SK-N-SH (cell line): ENCODE data around the gene UBTD2. TPM values are rescaled to one million over a fixed set of nuclear protein-coding genes. Genes with fewer than 3 reads are reported as not detected.
"Not testable (repeated sequence)": the region's sequence is repeated elsewhere in the genome, so short reads cannot be mapped to it uniquely, and the experiment has no call there.

Experiments
- CTCF ChIA-PET: fragments of 300-600, 350-600 bp; formaldehyde crosslinking; extraction: SDS; loops from one replicate; lab custom pipeline; 2021; lab: Yijun Ruan, JAX
- POLR2A ChIA-PET: fragments of 350-600 bp; sonication (Branson Sonifier 250); formaldehyde crosslinking; extraction: SDS; loops from one replicate; lab custom pipeline; 2020; ENCODE audit warnings: antibody characterized with exemption, inconsistent platforms; lab: Yijun Ruan, JAX
- DNase-seq: peaks from one replicate; pipeline ENCODE4 v3.0.0; 2012
- H2AFZ ChIP-seq: fragments of 200-600 bp; sonication (generic); 2 replicates; pipeline ENCODE4 v1.8.1; 2016; ENCODE audit warnings: antibody characterized with exemption, mild to moderate bottlenecking, low read depth
- H3F3A ChIP-seq: fragments of 200-600 bp; sonication (generic); replicated peaks from 2 replicates; pipeline ENCODE3; 2016; ENCODE audit warnings: antibody characterized with exemption, mild to moderate bottlenecking; ENCODE audit not compliant: insufficient read depth
- H3K27ac ChIP-seq, 2 experiments: fragments of 200-500 bp in 1 of 2; fragments of 200-600 bp in 1 of 2; sonication (Bioruptor generic) in 1 of 2; sonication (generic), shearing (Covaris generic) in 1 of 2; 2 replicates each; pipeline versions ENCODE4 v1.5.1 to v1.6.1; 2014 to 2016; ENCODE audit warnings: low read depth in 2 of 2, inconsistent platforms in 1 of 2, low read length in 1 of 2, mild to moderate bottlenecking in 1 of 2, mixed read lengths in 1 of 2
- H3K27me3 ChIP-seq: fragments of 200-600 bp; sonication (generic), shearing (Covaris generic); 2 replicates; pipeline ENCODE4 v1.6.1; 2016; ENCODE audit warnings: mixed run types; ENCODE audit not compliant: insufficient read depth
- H3K36me3 ChIP-seq, 2 experiments: fragments of 200-500 bp in 1 of 2; fragments of 200-600 bp in 1 of 2; sonication (Bioruptor generic) in 1 of 2; sonication (generic) in 1 of 2; replicated peaks in 1 of 2; 2 replicates each; pipeline versions ENCODE3 to v1.5.1; 2014 to 2016; ENCODE audit warnings: low read length in 1 of 2, mild to moderate bottlenecking in 1 of 2; ENCODE audit not compliant: insufficient read depth in 2 of 2, control insufficient read depth in 1 of 2
- H3K4me1 ChIP-seq, 2 experiments: fragments of 200-500 bp in 1 of 2; fragments of 200-600 bp in 1 of 2; sonication (Bioruptor generic) in 1 of 2; sonication (generic), shearing (Covaris generic) in 1 of 2; 2 replicates each; pipeline versions ENCODE4 v1.5.1 to v1.6.1; 2014 to 2016; ENCODE audit warnings: low read depth in 1 of 2, low read length in 1 of 2, mixed run types in 1 of 2; ENCODE audit not compliant: insufficient read depth in 2 of 2, control insufficient read depth in 1 of 2
- H3K4me2 ChIP-seq: fragments of 200-600 bp; sonication (generic), shearing (Covaris generic); 2 replicates; pipeline ENCODE4 v1.6.1; 2017; ENCODE audit warnings: mixed run types
- H3K4me3 ChIP-seq, 2 experiments: fragments of 200-500 bp in 1 of 2; fragments of 200-600 bp in 1 of 2; sonication (Bioruptor generic) in 1 of 2; sonication (generic), shearing (Covaris generic) in 1 of 2; 2 replicates each; pipeline versions ENCODE4 v1.5.1 to v1.8.1; 2014 to 2016; ENCODE audit warnings: low read depth in 2 of 2, inconsistent platforms in 1 of 2, low read length in 1 of 2, mild to moderate bottlenecking in 1 of 2, mixed read lengths in 1 of 2, moderate library complexity in 1 of 2
- H3K79me2 ChIP-seq: fragments of 200-600 bp; sonication (generic); 2 replicates; pipeline ENCODE4 v1.8.1; 2017; ENCODE audit warnings: mild to moderate bottlenecking; ENCODE audit not compliant: insufficient read depth
- H3K9ac ChIP-seq: fragments of 200-600 bp; sonication (generic); 2 replicates; pipeline ENCODE4 v1.6.1; 2017; ENCODE audit warnings: mixed run types
- H3K9me2 ChIP-seq: fragments of 200-600 bp; sonication (generic); 2 replicates; pipeline ENCODE4 v1.6.1; 2017; ENCODE audit warnings: mixed run types
- H3K9me3 ChIP-seq: fragments of 200-600 bp; sonication (generic); 2 replicates; pipeline ENCODE4 v1.6.1; 2017; ENCODE audit warnings: mixed run types, mild to moderate bottlenecking, moderate library complexity
- H4K20me1 ChIP-seq: fragments of 200-600 bp; sonication (generic); 2 replicates; pipeline ENCODE4 v1.6.1; 2017; ENCODE audit warnings: mild to moderate bottlenecking, mixed run types; ENCODE audit not compliant: insufficient read depth
- CHD2 ChIP-seq: fragments of 150-350 bp; IDR thresholded peaks from 2 replicates; pipeline ENCODE4 v1.6.1; 2018; ENCODE audit warnings: low read length; ENCODE audit not compliant: partially characterized antibody
- CTCF ChIP-seq: fragments of 200-600 bp; sonication (generic); IDR thresholded peaks from 2 replicates; pipeline ENCODE4 v1.6.1; 2017; ENCODE audit warnings: antibody characterized with exemption, mild to moderate bottlenecking, moderate library complexity
- ELF1 ChIP-seq: IDR thresholded peaks from 2 replicates; pipeline ENCODE4 v1.4.0; 2012
- EP300 ChIP-seq, 2 experiments: IDR thresholded peaks; 2 replicates each; pipeline versions ENCODE4 v1.4.0 to v1.6.1; 2012; ENCODE audit warnings: borderline replicate concordance in 1 of 2, low read depth in 1 of 2, low read length in 1 of 2
- FOXM1 ChIP-seq: IDR thresholded peaks from 2 replicates; pipeline ENCODE4 v1.4.0; 2012; ENCODE audit warnings: low read depth, mild to moderate bottlenecking
- GATA2 ChIP-seq: sonication (generic); formaldehyde crosslinking; IDR thresholded peaks from 2 replicates; pipeline ENCODE4 v1.5.0; 2020; ENCODE audit warnings: mild to moderate bottlenecking, missing genetic modification reagents
- MEF2A ChIP-seq: IDR thresholded peaks from 2 replicates; pipeline ENCODE4 v1.4.0; 2012; ENCODE audit warnings: low read depth, borderline replicate concordance
- MXI1 ChIP-seq: IDR thresholded peaks from 2 replicates; pipeline ENCODE4 v1.6.1; 2012; ENCODE audit warnings: mild to moderate bottlenecking, low read depth, low read length, improper control_type of control experiment
- PBX3 ChIP-seq: IDR thresholded peaks from 2 replicates; pipeline ENCODE4; 2012
- POLR2AphosphoS5 ChIP-seq: IDR thresholded peaks from 2 replicates; pipeline ENCODE4 v1.6.1; 2012; ENCODE audit warnings: low read depth, low read length
- RAD21 ChIP-seq: IDR thresholded peaks from 2 replicates; pipeline ENCODE4 v1.6.1; 2012; ENCODE audit warnings: mild to moderate bottlenecking, low read length
- RCOR1 ChIP-seq: fragments of 150-350 bp; IDR thresholded peaks from 2 replicates; pipeline ENCODE4 v1.6.1; 2017; ENCODE audit warnings: antibody characterized with exemption, low read length
- RFX5 ChIP-seq: IDR thresholded peaks from 2 replicates; pipeline ENCODE4 v1.6.1; 2012; ENCODE audit warnings: mild to moderate bottlenecking, improper control_type of control experiment, low read length
- RXRA ChIP-seq: IDR thresholded peaks from 2 replicates; pipeline ENCODE4 v1.4.0; 2012; ENCODE audit warnings: low read depth, mild to moderate bottlenecking, borderline replicate concordance
- TAF1 ChIP-seq: IDR thresholded peaks from 2 replicates; pipeline ENCODE4 v1.6.1; 2012; ENCODE audit warnings: low read depth, mild to moderate bottlenecking, low read length, moderate library complexity, borderline replicate concordance
- TEAD4 ChIP-seq: IDR thresholded peaks from 2 replicates; pipeline ENCODE4 v1.4.0; 2012; ENCODE audit warnings: mild to moderate bottlenecking, borderline replicate concordance; ENCODE audit not compliant: insufficient read depth
- ZBTB33 ChIP-seq: IDR thresholded peaks from 2 replicates; pipeline ENCODE4 v1.4.0; 2012; ENCODE audit warnings: low read depth, borderline replicate concordance
- WGBS: methylation state at CpG from one replicate; pipeline ENCODE4 v1.1.6; 2017; ENCODE audit warnings: low lambda C conversion rate; 5-methylcytosine and 5-hydroxymethylcytosine counted together
- polyA plus RNA-seq, 3 experiments: library from polyadenylated mRNA; depleted of rRNA; stranded (reverse); fragments of >200 nt; gene quantifications; 2 replicates each; pipeline ENCODE4 v1.2.3, GENCODE V29; 2012

Gene UBTD2
- polyA plus RNA-seq, 1 of the 3 experiments (the other 2 are of a cell fraction): 13.8 TPM

- H3K9ac ChIP-seq: no peak overlapping the region
- H3K9me2 ChIP-seq: no peaks in the 10 kb centered on the region
- no peaks in the 10 kb centered on the region for H4K20me1 ChIP-seq
- peaks cover 0 to 3% of the 10 kb centered on the region in 2 experiments for H3K36me3 ChIP-seq
- WGBS: 97% methylated on average over 6 of the region's 6 CpGs
- H2AFZ ChIP-seq: no peak overlapping the region
- H3F3A ChIP-seq: no peaks in the 10 kb centered on the region
- H3K4me3 ChIP-seq: no peak overlapping the region
- no peak for DNase-seq
- ChIA-PET CTCF (interaction anchor here (2.1 kb wide), 1 partner anchor 12 kb away, joined by 12 read pairs; the partner anchor contains the start of gene STK10), POLR2A (no interaction called here)
- H3K4me2 ChIP-seq: no peak overlapping the region
- no peak overlapping the region for H3K27ac ChIP-seq
- H3K79me2 ChIP-seq: no peaks in the 10 kb centered on the region
- no peaks in the 10 kb centered on the region for H3K4me1 ChIP-seq
- no peaks in the 10 kb centered on the region for H3K27me3 ChIP-seq
- no peak for TF ChIP-seq FOXM1
- no peak for TF ChIP-seq GATA2 (CRISPR knock-in tag)
- no peaks in the 10 kb centered on the region for H3K9me3 ChIP-seq
Measured at GRCh38 chr5:172200476-172200875, 83.1 kb downstream of the UBTD2 start.

GRCh38 chr5:172199446-172199845, 84.1 kb downstream of the UBTD2 start:
- no peak overlapping the region for H3K27ac ChIP-seq
- ChIA-PET POLR2A (no interaction called here), CTCF (interaction anchor here (2.1 kb wide), 1 partner anchor 11 kb away, joined by 12 read pairs; the partner anchor contains the start of gene STK10)

GRCh38 chr5:172197775-172198174, 85.8 kb downstream of the UBTD2 start:
- H3K36me3 ChIP-seq, H3K27ac ChIP-seq: not testable (repeated sequence)

More at GRCh38 chr5:172199446-172199845, 84.1 kb downstream of the UBTD2 start:
- Histone ChIP-seq H3K4me2 (no peak overlapping the region), H4K20me1 (no peaks in the 10 kb centered on the region), H3K9me2 (no peaks in the 10 kb centered on the region), H3K9ac (no peak overlapping the region)
- TF ChIP-seq RCOR1 (no peak), TAF1 (no peak), RXRA (no peak), CHD2 (no peak), PBX3 (no peak), ELF1 (no peak), EP300 (IDR thresholded peaks at IDR 0.05; ENCODE audit: borderline replicate concordance in 1 of 2, low read depth in 1 of 2, low read length in 1 of 2) (no peak), POLR2AphosphoS5 (no peak), RFX5 (no peak), TEAD4 (no peak), MXI1 (no peak), CTCF (no peak), ZBTB33 (no peak), RAD21 (no peak), GATA2 (CRISPR knock-in tag) (no peak), MEF2A (no peak)
- TF ChIP-seq, all 33 proteins: peak for 0
- no peaks in the 10 kb centered on the region for H3K79me2 ChIP-seq
- 96% methylated on average over 10 of the region's 10 CpGs for WGBS
- no peaks in the 10 kb centered on the region for H3K4me1 ChIP-seq
- H3F3A ChIP-seq: no peaks in the 10 kb centered on the region
- H2AFZ ChIP-seq: no peak overlapping the region
- DNase-seq: no peak
- H3K36me3 ChIP-seq: peaks cover 0 to under 1% of the 10 kb centered on the region in 2 experiments
- no peaks in the 10 kb centered on the region for H3K27me3 ChIP-seq
- H3K9me3 ChIP-seq: no peaks in the 10 kb centered on the region
- H3K4me3 ChIP-seq: no peak overlapping the region

More at GRCh38 chr5:172197775-172198174, 85.8 kb downstream of the UBTD2 start:
- H3K4me3 ChIP-seq, H3K9me2 ChIP-seq, H3F3A ChIP-seq, DNase-seq, H3K79me2 ChIP-seq, POLR2A ChIA-PET, H3K9me3 ChIP-seq, H3K9ac ChIP-seq, H2AFZ ChIP-seq, H3K4me2 ChIP-seq, H3K4me1 ChIP-seq, H3K27me3 ChIP-seq, H4K20me1 ChIP-seq: not testable (repeated sequence)
- CTCF ChIA-PET: interaction anchor here (0.6 to 1.1 kb wide), 2 partner anchors 15 to 86 kb away, joined by 3 read pairs; partner anchors contain the start of gene UBTD2
- 89% methylated on average over 4 of the region's 4 CpGs for WGBS
